Activated naive CD4-positive, alpha-beta T cell treated with anti-CD3 and anti-CD28 coated beads for 36 hours (primary cell): Measurements from ENCODE around the gene CFAP20DC. TPM values are rescaled to one million over a fixed set of nuclear protein-coding genes. Genes with fewer than 3 reads are reported as not detected.
"Not testable (repeated sequence)": the region's sequence is repeated elsewhere in the genome, so short reads cannot be mapped to it uniquely, and the experiment has no call there.

Source experiments
- CTCF ChIA-PET: fragments of 350-600 bp; sonication (Branson Sonifier 250); formaldehyde crosslinking; loops from one replicate; lab custom pipeline; 2021; ENCODE audit warnings: antibody characterized with exemption; lab: Charles Lee
- DNase-seq: peaks from one replicate; pipeline ENCODE4 v3.0.0-alpha.2; 2020
- H3K27ac Mint-ChIP-seq: one replicate; pipeline ENCODE4 v1.8.0; 2021; ENCODE audit warnings: mild to moderate bottlenecking, mixed read lengths
- H3K27me3 Mint-ChIP-seq: one replicate; pipeline ENCODE4 v1.8.0; 2021; ENCODE audit warnings: low read depth, mixed read lengths
- H3K36me3 Mint-ChIP-seq: one replicate; pipeline ENCODE4 v1.8.0; 2021; ENCODE audit warnings: low read depth, mixed read lengths
- H3K4me1 Mint-ChIP-seq: one replicate; pipeline ENCODE4 v1.8.0; 2021; ENCODE audit warnings: low read depth, mixed read lengths
- H3K4me3 Mint-ChIP-seq: one replicate; pipeline ENCODE4 v1.8.0; 2021; ENCODE audit warnings: mild to moderate bottlenecking, moderate library complexity, mixed read lengths
- H3K9me3 Mint-ChIP-seq: one replicate; pipeline ENCODE4 v1.8.0; 2021; ENCODE audit warnings: mixed read lengths
- intact Hi-C: fragments of 100-400 bp; cut with micrococcal nuclease; formaldehyde crosslinking; loops from one replicate; pipeline ENCODE4 v1.15.1; 2023
- total RNA-seq, 2 experiments: library from RNA; stranded (reverse); gene quantifications; one replicate each; pipeline ENCODE4 v1.2.3, GENCODE V29; 2021

CFAP20DC gene
- total RNA-seq, 2 experiments from 2014 or later = 2.4 to 2.7 TPM

DNA sequence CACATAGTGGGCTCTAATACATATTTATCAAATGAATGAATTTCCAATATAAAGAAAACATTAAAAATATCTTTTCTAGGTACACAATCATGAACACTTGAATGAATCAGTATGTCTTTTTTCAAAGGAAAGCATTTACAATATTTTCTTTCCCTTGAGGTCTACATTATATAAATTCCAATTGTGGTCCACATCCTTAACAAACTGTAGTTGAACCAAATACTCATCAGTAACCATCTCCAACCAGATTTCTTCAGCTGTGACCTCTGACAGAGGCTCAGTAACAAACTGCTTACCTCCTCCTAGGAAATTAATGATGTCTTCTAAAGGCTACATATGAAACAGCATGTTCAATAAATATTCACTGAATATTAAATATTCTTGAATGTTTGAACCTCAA lies 58.8 kb downstream of the CFAP20DC start:
- peaks cover 5% of the 10 kb centered on the region for H3K27me3 Mint-ChIP-seq
- no peak overlapping the region for H3K4me3 Mint-ChIP-seq
- H3K4me1 Mint-ChIP-seq = peaks cover 4% of the 10 kb centered on the region
- H3K9me3 Mint-ChIP-seq = no peaks in the 10 kb centered on the region
- no peak for DNase-seq
- no peaks in the 10 kb centered on the region for H3K36me3 Mint-ChIP-seq
- CTCF ChIA-PET = no interaction called here
- no peak overlapping the region for H3K27ac Mint-ChIP-seq
- intact Hi-C loops = loop anchor here (5.0 to 10.0 kb wide), 4 partner anchors 169 to 864 kb away; no protein-coding TSS in a partner anchor

DNA sequence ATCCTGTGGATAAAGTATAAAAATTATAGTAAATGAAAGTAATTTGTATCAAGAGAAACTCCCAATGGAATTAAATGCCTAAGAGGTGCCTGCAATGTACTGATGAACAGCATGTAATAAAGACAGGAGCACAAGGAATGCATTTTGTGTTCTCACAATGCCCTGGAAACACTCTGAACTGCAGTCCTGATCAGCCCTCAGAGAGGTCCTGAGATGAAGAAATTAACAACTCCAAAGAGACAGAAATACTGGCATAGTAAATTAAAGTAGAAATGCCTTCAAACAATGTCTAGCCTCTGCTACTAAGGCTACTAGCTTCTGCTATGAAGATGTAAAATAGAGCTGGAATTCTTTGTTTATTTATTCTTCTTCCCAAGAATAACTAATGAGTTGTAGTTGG lies 59.9 kb downstream of the CFAP20DC start:
- intact Hi-C loops = loop anchor here (5.0 to 10.0 kb wide), 4 partner anchors 168 to 865 kb away; no protein-coding TSS in a partner anchor
- CTCF ChIA-PET = no interaction called here
- H3K4me3 Mint-ChIP-seq = no peak overlapping the region
- DNase-seq = no peak
- no peaks in the 10 kb centered on the region for H3K9me3 Mint-ChIP-seq
- no peaks in the 10 kb centered on the region for H3K36me3 Mint-ChIP-seq
- peaks cover 4% of the 10 kb centered on the region for H3K4me1 Mint-ChIP-seq
- peaks cover 6% of the 10 kb centered on the region for H3K27me3 Mint-ChIP-seq
- no peak overlapping the region for H3K27ac Mint-ChIP-seq

DNA sequence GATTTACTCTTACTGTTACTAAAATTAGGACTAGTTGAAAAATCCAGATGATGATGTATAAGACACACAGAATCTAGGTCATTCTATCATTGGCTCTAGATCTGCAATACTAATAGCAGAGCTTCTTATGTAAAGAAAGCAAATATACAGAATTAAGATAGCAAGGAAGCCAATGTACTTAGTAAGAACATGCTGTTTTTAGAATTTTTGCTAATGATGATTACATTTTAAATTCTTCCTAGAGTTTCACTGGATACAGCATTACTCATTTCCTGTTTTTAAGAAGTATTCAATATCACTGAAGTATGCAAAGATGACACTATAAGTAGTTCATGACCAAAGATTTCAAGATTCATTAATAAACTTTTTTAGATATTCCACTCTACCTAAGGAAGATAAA lies 60.7 kb downstream of the CFAP20DC start:
- Mint-ChIP-seq H3K27ac (no peak overlapping the region), H3K4me3 (no peak overlapping the region), H3K4me1 (no peaks in the 10 kb centered on the region), H3K9me3 (no peaks in the 10 kb centered on the region), H3K27me3 (peaks cover 6% of the 10 kb centered on the region), H3K36me3 (no peaks in the 10 kb centered on the region)
- CTCF ChIA-PET = no interaction called here
- intact Hi-C loops = no loop called here
- DNase-seq = no peak

DNA sequence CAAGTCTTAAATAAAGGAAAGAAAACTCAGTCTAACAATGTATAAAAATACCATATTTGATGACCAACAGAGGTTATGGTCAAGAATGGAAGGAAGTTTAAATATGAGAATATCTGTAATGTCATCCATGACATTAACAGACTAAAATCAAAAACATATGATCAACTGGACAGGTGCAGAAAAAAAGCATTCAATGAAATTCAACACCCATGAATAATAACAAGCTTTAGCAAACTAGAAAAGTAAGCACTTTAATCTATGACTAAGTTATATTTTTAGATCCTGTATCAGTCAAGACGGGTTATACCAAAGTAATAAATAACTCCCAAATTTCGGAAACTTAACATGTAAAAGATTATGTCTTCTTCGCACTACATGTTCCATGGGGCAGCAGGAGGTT lies 61.8 kb downstream of the CFAP20DC start:
- Mint-ChIP-seq H3K27me3 (peaks cover 6% of the 10 kb centered on the region), H3K4me1 (no peaks in the 10 kb centered on the region), H3K4me3 (no peak overlapping the region), H3K9me3 (no peaks in the 10 kb centered on the region), H3K27ac (no peak overlapping the region), H3K36me3 (no peaks in the 10 kb centered on the region)
- CTCF ChIA-PET = no interaction called here
- DNase-seq = no peak
- intact Hi-C loops = no loop called here

DNA sequence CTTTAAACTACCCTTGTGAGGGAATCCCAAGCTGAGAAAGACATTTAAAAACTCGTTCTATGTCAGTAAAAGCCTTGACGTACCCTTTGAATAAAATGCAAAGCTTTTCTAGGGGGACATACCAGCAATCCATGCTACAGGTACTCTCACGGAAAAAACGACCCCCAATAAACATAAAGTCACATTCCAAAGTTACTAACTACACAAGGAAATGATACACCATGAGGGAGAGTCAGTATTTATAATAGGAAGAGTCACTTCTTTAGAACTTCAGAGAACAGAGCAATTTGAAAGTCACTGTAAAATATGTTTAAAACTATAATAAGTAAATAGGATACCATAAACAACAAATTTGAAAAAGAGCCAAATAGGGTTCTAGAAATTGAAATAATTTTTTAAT lies 63.2 kb downstream of the CFAP20DC start:
- Mint-ChIP-seq H3K9me3 (no peaks in the 10 kb centered on the region), H3K27me3 (peaks cover 11% of the 10 kb centered on the region), H3K36me3 (no peaks in the 10 kb centered on the region), H3K4me3 (no peak overlapping the region), H3K4me1 (no peaks in the 10 kb centered on the region), H3K27ac (no peak overlapping the region)
- intact Hi-C loops = no loop called here
- DNase-seq = no peak
- CTCF ChIA-PET = interaction anchor here (0.9 kb wide), 2 partner anchors 66 to 582 kb away, joined by 3 to 4 read pairs; no protein-coding TSS in a partner anchor

DNA sequence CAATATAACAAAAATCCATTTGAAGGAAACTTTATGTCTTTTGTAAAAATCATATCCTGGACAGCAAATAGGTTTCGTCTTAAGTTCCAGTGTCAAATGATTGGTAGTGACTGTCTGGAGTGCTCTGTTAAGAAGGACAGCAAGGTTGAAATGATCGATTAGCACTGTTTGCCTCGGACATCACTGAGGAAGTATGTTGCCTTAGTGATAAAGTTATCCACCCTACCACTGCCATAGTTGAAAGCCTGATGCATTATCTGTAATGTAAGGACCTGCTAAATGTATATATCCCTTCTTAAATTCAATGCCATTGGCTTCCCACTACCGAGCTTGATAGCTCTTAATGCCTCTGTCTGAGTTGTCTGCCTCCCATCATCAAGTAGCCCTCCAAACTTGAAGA lies 70.0 kb downstream of the CFAP20DC start:
- CTCF ChIA-PET = no interaction called here
- Mint-ChIP-seq H3K36me3 (no peaks in the 10 kb centered on the region), H3K27ac (no peak overlapping the region), H3K9me3 (no peaks in the 10 kb centered on the region), H3K4me3 (no peak overlapping the region), H3K4me1 (no peaks in the 10 kb centered on the region), H3K27me3 (peaks cover 8% of the 10 kb centered on the region)
- no peak for DNase-seq
- intact Hi-C loops = no loop called here

DNA sequence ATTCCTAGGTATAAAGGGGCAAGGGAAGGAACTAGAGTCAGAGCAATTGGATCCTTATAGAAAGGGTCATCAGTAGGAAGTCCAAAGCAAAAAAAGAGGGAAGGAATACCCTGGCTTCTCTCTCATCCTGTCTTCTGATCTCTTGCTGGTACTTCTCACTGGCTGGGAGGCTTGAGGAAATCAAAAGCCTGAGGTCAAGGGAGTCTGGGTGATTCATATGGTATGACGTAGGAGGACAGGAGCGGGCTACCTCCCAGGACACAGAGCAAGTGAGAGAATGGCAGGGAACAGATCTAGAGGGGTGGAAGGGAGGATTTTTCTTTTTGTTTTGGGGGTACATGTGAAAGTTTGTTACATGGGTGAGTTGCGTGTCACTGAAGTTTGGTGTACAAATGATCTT lies 76.0 kb downstream of the CFAP20DC start:
- Mint-ChIP-seq H3K27me3 (peaks cover 7% of the 10 kb centered on the region), H3K36me3 (no peaks in the 10 kb centered on the region), H3K27ac (no peak overlapping the region), H3K9me3 (no peaks in the 10 kb centered on the region), H3K4me1 (no peaks in the 10 kb centered on the region), H3K4me3 (no peak overlapping the region)
- no peak for DNase-seq
- CTCF ChIA-PET = no interaction called here
- intact Hi-C loops = no loop called here

DNA sequence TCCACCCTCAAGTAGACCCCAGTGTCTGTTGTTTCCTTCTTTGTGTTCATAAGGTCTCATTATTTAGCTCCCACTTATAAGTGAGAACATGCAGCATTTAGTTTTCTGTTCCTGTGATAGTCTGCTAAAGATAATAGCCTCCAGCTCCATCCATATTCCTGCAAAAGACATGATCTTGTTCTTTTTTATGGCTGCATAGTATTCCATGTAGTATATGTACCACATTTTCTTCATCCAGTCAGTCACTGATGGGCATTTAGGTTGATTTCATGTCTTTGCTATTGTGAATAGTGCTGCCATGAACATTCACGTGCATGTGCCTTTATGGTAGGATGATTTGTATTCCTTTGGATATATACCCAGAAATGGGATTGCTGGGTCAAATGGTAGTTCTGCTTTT lies 82.0 kb downstream of the CFAP20DC start:
- H3K27me3 Mint-ChIP-seq, H3K4me3 Mint-ChIP-seq, H3K4me1 Mint-ChIP-seq, H3K9me3 Mint-ChIP-seq, H3K36me3 Mint-ChIP-seq, H3K27ac Mint-ChIP-seq, intact Hi-C loops, CTCF ChIA-PET, DNase-seq: not testable (repeated sequence)

DNA sequence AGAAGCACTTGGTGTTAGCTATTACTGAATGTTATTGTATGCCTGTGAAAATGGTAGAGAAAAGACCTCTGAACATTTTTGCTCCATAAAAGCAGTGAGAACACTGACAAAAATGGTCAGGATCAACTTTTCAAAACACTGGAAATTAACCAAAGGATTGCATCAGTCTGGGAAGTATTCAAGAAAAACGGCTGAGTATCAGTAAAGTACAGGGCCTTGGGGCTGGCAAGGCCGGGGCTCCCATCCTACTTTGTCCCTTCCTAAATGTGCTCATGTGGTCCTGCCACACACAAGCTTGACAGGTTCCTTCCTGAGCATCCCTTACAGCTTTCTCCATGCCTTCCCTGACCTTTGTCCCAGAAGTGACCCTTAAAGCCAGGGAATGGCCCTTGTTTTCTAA lies 84.0 kb downstream of the CFAP20DC start:
- intact Hi-C loops = no loop called here
- H3K27me3 Mint-ChIP-seq = no peaks in the 10 kb centered on the region
- H3K27ac Mint-ChIP-seq = no peak overlapping the region
- H3K9me3 Mint-ChIP-seq = peaks cover 2% of the 10 kb centered on the region
- H3K36me3 Mint-ChIP-seq = no peaks in the 10 kb centered on the region
- CTCF ChIA-PET = no interaction called here
- no peak for DNase-seq
- no peaks in the 10 kb centered on the region for H3K4me1 Mint-ChIP-seq
- H3K4me3 Mint-ChIP-seq = no peak overlapping the region

DNA sequence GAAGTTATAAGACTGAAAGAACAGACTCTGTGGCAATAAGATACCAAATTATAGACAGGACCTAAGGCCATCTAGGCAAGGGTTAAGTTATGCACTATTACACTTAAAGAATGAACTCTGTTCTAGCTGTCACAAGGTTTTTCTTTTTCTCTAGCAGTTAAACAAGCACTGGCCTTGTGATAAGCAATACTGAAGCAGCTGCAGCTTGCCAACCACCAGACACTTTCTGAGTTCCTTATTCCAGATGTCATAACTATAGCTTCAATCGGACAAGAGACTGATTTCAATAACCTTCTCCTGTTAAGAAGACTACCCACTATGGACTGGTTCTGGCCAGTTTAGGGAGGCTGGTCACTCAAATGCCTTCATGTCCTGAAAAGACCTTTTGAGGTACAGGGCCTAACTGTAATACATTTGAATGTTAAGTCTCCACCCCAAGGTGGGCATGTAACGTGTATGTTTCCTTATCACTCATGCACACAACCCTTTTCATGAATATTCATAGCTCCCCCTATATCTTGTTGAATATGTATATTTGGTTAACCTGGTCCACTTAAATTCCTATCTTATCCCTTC lies 85.8 kb downstream of the CFAP20DC start:
- H3K4me3 Mint-ChIP-seq = no peak overlapping the region
- no peaks in the 10 kb centered on the region for H3K27me3 Mint-ChIP-seq
- intact Hi-C loops = no loop called here
- no peaks in the 10 kb centered on the region for H3K36me3 Mint-ChIP-seq
- peaks cover 2% of the 10 kb centered on the region for H3K9me3 Mint-ChIP-seq
- H3K27ac Mint-ChIP-seq = no peak overlapping the region
- H3K4me1 Mint-ChIP-seq = no peaks in the 10 kb centered on the region
- DNase-seq = no peak
- CTCF ChIA-PET = no interaction called here

DNA sequence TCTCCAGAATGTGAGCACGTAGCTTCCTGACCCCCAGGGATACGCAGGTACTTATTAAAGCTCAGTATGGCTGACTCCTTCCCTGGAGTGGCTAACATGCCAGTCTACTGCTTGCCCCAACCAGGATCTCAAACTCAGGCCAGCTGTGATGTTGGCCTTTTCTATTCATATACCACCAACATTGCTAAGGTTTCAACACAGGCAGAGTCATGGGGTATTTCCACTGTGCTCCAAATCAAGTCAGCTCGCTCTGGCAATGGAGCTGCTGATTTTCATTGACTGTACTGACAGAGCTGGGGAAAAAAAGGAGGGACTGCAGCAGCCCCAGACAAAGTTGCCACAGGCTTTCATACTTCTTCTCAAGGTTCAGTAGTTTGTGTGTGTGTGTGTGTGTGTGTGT lies 87.0 kb downstream of the CFAP20DC start:
- peaks cover 1% of the 10 kb centered on the region for H3K9me3 Mint-ChIP-seq
- no peak overlapping the region for H3K4me3 Mint-ChIP-seq
- H3K36me3 Mint-ChIP-seq = no peaks in the 10 kb centered on the region
- no peaks in the 10 kb centered on the region for H3K4me1 Mint-ChIP-seq
- intact Hi-C loops = no loop called here
- CTCF ChIA-PET = no interaction called here
- no peaks in the 10 kb centered on the region for H3K27me3 Mint-ChIP-seq
- no peak for DNase-seq
- no peak overlapping the region for H3K27ac Mint-ChIP-seq

DNA sequence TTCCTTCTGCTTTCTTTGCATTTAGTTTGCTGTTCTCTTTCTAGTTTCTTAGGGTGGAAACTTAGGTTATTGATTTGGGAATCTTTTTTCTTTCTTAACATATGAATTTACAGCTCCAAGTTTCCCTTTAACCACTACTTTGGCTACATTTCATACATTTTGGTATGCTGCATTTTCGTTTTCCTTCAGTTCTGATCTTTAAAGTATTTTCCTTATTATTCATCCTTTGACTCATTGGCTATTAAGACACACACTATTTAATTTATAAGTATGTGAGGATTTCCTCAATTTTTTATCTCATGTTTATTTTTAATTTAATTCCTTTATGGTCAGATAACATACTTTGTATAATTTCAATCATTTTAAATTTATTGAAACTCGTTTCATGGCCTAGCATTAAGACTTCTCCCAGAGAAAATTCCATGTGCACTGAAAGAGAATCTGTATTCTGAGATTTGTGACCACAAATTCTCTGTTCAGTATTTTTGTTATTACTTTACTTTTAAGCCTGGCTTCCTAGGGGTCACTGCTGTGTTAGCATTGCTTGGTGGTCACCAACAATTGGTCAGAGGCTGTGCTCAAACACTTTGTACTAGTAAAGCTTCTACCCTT lies 87.7 kb downstream of the CFAP20DC start:
- peaks cover 3% of the 10 kb centered on the region for H3K27me3 Mint-ChIP-seq
- H3K9me3 Mint-ChIP-seq = no peaks in the 10 kb centered on the region
- H3K4me1 Mint-ChIP-seq = no peaks in the 10 kb centered on the region
- H3K4me3 Mint-ChIP-seq = no peak overlapping the region
- DNase-seq = no peak
- H3K36me3 Mint-ChIP-seq = no peaks in the 10 kb centered on the region
- H3K27ac Mint-ChIP-seq = no peak overlapping the region
- CTCF ChIA-PET = no interaction called here
- intact Hi-C loops = no loop called here

DNA sequence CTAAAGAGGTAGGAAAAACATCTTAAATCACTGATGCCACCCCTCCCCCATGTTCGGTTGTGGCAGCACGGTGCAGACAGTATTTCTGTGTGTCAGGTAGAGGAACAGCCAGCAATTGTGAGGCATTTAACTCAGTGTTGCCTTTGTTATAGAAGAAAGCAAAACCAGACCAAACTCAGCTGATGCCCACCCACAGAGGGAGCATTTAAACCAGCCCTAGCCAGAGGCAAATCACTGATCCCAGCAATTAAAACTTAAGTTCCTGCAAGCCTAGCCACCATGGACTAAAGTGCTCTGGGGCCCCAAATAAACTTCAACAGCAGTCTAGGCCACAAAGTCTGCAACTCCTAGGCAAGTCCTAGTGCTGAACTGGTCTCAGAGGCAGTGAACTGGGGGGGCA lies 94.5 kb downstream of the CFAP20DC start:
- H3K27ac Mint-ChIP-seq = no peak overlapping the region
- peaks cover 5% of the 10 kb centered on the region for H3K27me3 Mint-ChIP-seq
- no peak for DNase-seq
- H3K9me3 Mint-ChIP-seq = no peaks in the 10 kb centered on the region
- intact Hi-C loops = no loop called here
- no peak overlapping the region for H3K4me3 Mint-ChIP-seq
- CTCF ChIA-PET = no interaction called here
- H3K4me1 Mint-ChIP-seq = no peaks in the 10 kb centered on the region
- no peaks in the 10 kb centered on the region for H3K36me3 Mint-ChIP-seq
